A673 (cell line): ENCODE data around the gene NME9.

ENCODE experiments used
- EZH2 ChIP-seq: fragments of 200-600 bp; sonication (generic); IDR thresholded peaks from 2 replicates; pipeline ENCODE4 v1.6.1; 2017; ENCODE audit warnings: borderline replicate concordance, low read depth, mild to moderate bottlenecking, mixed read lengths, antibody characterized with exemption, low read length; ENCODE audit not compliant: poor library complexity, severe bottlenecking
- TF ChIP-seq, protein P1 (sequence below): fragments of 300-800, 200-600 bp; sonication (generic); conservative IDR thresholded peaks from 2 replicates; pipeline ENCODE4 v1.5.1; 2017; ENCODE audit warnings: low read depth, mild to moderate bottlenecking, antibody characterized with exemption, low read length, moderate library complexity, mixed read lengths

DNA sequence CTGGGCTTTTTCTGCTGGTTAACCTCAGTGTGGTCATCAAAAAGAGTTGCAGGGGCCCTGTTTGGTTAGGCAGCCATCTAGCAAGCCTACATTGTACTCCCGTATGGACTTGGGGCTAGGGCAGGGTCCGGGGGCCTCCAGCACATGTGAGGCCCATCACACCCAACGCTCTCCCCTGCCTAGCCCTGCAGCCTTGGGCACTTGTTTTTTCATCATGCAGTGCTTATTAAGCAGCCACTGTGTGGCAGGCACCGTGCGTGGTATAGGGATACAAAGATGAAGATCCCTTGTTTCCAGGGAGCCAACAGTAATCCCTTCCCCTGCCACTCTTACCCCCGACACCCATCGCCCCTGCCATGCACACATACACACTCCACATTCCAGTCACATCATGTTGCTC, 32.9 kb upstream of the NME9 start:
- TF ChIP-seq, protein P1, sequence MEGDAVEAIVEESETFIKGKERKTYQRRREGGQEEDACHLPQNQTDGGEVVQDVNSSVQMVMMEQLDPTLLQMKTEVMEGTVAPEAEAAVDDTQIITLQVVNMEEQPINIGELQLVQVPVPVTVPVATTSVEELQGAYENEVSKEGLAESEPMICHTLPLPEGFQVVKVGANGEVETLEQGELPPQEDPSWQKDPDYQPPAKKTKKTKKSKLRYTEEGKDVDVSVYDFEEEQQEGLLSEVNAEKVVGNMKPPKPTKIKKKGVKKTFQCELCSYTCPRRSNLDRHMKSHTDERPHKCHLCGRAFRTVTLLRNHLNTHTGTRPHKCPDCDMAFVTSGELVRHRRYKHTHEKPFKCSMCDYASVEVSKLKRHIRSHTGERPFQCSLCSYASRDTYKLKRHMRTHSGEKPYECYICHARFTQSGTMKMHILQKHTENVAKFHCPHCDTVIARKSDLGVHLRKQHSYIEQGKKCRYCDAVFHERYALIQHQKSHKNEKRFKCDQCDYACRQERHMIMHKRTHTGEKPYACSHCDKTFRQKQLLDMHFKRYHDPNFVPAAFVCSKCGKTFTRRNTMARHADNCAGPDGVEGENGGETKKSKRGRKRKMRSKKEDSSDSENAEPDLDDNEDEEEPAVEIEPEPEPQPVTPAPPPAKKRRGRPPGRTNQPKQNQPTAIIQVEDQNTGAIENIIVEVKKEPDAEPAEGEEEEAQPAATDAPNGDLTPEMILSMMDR, result no peak
- TF ChIP-seq EZH2, result no peak
